Left colon (tissue), 2 donors: Measurements from ENCODE around the gene PRRT1. TPM values are rescaled to one million over a fixed set of nuclear protein-coding genes. Genes with fewer than 3 reads are reported as not detected.
"Not testable (repeated sequence)": the region's sequence is repeated elsewhere in the genome, so short reads cannot be mapped to it uniquely, and the experiment has no call there.

Experiments
- ATAC-seq: fragments of 200-7000 bp; cut with Tn5 transposase; one replicate; pipeline ENCODE4 v1.9.1; 2020; ENCODE audit warnings: mild to moderate bottlenecking, moderate library complexity
- DNase-seq, 2 donors: peaks; one replicate each; pipeline ENCODE4 v3.0.0-alpha.2; 2020
- intact Hi-C, 2 donors: fragments of 100-400 bp; cut with DNase I in 1 of 2; cut with micrococcal nuclease in 1 of 2; formaldehyde crosslinking; loops; one replicate each; pipeline versions ENCODE4 v1.11.2 to v1.14.0; 2022; cut with DNase I, micrococcal nuclease
- total RNA-seq, 2 donors: library from RNA; stranded (reverse); fragmentation: NEBNext Ultra II Directional; extraction: Animal tissue kit (Norgen Biotek cat#: 25700); gene quantifications; one replicate each; pipeline ENCODE4 v1.2.1, GENCODE V29; 2021
- donor health status: DM: no; HTN: no; CAD: no.
- donor health status: DM: yes; HTN: yes; CAD: no.

PRRT1 gene
- total RNA-seq, 2 donors from 2014 or later: 1.0 to 2.0 TPM

DNA sequence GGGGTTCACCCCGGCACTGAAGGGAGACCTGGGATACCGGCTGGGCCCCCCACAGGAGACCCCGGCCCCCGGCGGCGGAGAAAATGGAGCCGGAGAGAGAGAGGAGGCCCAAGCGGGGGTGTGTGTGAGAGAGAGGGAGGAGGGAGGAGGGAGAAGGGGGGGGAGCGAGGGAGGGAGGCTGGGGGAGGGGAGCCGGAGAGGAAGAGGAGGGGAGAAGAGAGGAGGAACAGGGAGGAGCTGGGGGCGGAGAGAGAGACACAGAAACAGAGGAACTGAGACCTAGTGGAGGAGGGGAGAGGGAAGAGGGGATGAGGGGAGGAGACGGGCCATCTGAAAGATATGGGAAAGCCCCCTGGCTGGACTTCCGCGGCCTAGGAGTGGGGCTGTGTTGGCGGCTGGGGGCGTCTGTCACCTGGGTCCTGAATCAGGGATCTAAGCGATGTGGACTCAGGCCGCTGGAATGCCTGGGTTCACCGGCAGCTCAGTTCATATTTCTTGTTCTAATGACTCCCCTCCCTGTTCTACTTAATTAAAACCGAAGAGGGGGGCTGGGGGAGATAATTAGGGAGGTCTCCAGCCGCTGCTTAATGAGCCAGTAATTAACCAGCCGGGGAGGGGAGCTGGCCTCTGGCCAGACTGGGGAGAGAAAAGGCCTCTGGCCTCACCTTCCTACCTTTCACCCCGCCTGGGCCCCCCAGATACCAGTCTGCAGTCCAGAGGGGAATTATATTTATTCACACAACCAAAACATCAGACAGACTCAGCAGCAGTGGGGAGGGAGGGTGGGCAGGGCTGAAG, 38.5 kb upstream of the PRRT1 start, which contains the start of gene PBX2:
Gene PBX2 (minus strand): TSS at position 149 of the 798 bp plus-strand sequence. CDS start 287 bp downstream, outside the sequence.
- peak; percentile 79 for ATAC-seq
- intact Hi-C loops: loop anchor here in 1 of 2 donors (10.0 kb wide), 1 partner anchor 75 kb away; no protein-coding TSS in a partner anchor

DNA sequence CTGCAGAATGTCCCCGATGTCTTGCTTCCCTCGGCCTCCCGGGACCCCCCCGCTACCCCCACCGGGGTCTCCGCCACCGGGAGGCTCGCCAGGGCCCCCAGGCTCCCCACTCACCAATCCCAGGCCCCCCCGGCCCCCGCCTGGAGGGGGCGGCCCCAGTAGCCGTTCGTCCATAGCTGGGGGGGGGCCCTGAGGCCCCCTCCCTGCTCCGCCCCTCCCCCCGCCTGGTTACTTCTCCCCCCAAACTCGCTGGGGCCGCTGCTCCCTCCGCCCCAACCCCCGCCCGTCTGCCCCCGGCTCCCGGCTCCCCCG, 38.0 kb upstream of the PRRT1 start:
- ATAC-seq: peak; percentile 3
- DNase-seq: peak in 1 of 2 donors; percentile 65

More for the DNA sequence above, 38.5 kb upstream of the PRRT1 start, which contains the start of gene PBX2:
- peak; percentile 94 to 97 for DNase-seq

DNA sequence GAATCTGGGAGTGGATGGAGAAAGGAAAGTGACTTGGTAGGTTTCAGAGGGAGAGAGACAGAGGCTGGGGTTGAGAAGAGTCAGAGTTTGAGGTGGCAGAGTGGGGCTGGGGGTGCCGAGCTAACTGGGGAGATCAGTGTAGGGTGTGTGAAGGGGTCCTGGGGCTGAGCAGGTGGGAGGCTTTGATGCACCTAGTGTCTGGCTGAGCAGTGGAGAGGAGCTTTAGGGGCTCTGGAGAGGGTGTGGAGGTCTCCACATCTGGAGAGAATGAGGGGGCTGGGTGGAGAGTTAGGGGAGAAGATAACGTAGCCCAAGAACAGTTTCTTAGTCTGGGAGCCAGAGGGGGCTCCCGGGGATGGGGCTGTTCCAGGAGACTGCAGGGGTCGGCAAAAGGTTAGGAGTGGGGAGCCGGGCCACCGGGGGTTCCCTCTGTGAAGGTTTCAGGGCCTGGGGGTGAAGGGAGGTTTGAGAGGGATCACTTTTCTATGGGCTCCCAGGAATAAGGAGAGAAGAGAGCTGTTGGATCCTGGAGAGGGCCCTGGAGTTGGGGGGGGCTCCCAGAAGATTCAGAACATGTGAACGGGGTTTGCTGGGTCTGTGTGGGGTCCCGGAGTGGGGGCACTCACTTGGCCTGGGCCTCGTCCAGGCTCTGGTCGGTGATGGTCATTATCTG, 37.5 kb upstream of the PRRT1 start:
- ATAC-seq (peak; percentile 1), DNase-seq (no peak)
- intact Hi-C loops: no loop called here

More for the DNA sequence above, 38.0 kb upstream of the PRRT1 start:
- intact Hi-C loops: loop anchor here in 1 of 2 donors (10.0 kb wide), 1 partner anchor 75 kb away; no protein-coding TSS in a partner anchor

DNA sequence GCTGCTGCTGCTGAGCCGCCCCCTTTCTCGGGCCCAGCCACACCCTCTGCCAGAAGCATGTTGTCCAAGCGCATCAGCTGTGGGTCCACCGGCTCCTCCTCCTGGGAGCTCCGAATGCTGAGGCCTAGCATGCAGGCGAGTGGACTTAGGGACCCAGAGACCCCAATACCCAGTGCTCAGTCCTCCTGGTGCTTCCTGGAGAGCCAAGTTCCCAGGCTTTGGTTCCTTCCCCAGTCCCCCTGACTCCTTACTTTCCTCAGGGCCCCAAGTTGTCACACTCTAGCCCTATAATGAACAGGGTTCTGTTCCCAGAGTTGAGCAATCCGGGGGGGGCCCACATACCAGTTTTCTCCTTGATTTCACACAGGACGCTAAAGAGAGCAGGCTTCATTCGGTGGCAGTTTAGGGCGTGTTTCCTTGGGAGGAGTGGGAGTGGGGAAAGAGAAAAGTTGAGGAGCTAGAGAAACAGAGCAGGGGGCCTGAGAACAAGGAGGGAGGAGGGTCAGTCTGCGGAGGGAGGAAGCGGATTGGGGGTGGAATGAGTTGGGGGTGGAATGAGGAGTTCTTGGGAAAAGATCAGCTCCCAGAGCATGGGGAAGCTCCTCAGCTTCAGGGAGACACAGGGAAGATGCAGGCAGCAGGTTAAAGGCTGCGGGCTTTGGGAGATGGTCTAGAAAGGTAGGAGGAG, 36.8 kb upstream of the PRRT1 start:
- ATAC-seq (no peak), DNase-seq (no peak)
- intact Hi-C loops: no loop called here

DNA sequence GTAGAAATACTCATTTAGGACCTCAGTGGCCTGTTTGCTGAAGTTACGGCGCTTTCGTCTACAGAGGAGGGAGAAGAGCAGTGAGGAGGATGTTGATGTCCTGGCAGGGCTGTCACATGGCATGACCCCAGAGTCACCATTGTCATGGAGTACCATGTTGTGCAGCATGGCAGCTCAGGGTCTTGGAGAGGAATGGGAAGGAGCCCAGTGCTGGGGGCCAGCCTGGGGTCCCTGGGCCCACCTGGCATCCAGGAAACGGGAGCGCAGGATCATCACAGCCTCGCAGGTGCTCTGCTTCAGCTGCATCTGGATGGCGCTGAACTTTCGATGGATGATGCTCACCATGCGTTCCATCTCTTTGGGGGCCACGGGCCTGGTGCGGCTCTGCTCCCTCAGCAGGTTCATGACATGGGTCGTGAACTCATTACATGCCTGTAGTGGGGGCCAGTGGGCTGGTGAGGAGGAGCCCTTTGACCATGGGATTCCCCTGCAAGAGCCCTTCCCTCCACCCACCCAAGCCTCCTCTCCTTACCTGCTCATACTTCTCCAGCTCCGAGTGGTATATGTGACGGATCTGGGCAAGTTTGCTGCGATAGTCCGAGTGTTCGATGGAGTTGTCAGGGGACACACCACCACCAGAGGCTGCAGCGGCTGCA, 36.1 kb upstream of the PRRT1 start:
- ATAC-seq, intact Hi-C loops, DNase-seq: not testable (repeated sequence)

DNA sequence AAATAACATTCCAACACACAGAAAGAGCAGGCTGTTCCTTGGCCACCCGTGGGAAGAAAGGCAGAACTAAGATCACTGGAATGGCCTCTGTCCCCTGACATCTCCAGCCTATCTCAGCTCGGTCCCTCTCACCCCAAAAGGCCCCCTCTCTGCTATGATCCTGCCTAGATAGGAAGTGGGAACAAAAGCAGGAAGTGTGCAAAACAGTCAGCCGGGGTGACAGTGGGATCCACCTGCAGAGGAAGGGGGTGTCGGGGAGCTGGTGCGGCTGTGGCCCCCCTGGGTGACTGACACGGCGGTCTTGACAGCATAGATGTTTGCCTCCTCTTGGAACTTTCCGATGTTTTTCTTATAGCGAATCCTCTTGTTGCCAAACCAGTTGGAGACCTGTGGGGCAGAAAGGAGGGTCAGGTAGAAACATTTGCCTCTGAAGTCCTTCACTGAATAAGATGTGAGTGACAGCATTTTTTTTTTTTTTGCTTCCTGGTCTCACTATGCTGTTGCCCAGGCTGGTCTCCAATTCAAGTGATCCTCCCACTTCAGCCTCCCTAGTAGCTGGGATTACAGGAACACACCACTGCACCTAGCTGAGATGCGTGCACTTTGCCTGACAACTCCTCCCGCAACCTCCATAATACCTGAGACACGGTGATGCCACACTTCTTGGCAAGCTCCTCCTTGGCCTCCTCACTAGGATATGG, 35.4 kb upstream of the PRRT1 start:
- intact Hi-C loops: no loop called here
- no peak for DNase-seq
- ATAC-seq: no peak

DNA sequence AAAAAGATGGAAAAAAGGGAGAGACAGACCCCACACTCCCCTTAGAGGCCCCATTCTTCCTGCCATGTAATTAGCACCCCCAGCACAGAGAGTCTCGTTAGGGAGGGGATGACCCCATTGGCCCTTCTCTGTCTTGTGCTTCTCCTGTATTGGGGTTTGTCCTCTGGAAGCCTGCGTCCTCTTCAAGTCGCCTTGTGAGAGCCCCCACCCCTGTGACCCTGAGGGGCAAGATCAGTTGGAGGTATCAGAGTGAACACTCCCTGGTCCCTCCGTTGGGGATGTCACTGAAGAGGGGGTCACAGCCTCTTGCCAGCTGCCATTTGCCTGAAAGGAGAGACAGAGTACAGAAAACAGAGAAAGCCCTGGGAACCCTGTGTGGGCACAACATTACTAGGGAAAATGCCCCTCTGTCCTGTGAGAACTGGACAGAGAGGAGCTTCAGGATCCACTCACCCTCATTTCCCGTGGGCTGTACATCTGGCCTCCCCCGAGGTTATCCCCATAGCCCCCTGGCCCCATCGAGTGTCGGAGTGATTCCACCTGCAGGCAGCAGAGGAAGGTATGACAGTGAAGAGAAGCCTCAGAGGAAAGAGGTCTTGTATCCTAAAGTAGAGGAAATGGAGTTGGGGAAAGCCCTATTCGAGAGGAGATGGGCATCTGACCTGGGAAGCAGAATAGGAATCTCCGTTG, 34.6 kb upstream of the PRRT1 start:
- intact Hi-C loops, DNase-seq: not testable (repeated sequence)

DNA sequence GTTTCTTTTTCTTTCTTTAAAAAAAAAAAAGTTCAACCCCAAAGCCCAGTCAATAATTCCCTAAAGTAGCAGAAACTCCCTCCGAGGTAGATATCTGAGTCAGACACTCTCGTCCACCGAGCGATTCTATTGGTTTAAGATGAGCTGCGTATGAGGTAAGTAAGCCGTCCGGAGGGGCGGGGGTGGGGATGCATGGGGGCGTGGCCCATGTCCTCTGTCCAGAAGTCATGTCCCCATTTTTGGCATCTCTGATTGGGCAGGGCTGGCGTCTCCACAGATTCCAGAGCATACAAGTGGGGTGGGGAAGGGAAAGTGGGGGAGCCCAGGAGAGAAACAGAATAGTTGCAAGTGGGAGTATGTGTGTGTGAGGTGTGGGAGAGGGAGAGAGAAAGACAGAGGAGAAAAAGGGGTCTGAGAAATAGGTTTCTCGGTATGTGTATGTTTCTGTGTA, 34.0 kb upstream of the PRRT1 start:
- intact Hi-C loops: not testable (repeated sequence)
- ATAC-seq (peak; percentile 32), DNase-seq (peak; percentile 78 to 83)

More for the DNA sequence above, 34.6 kb upstream of the PRRT1 start:
- ATAC-seq: not testable (repeated sequence)

DNA sequence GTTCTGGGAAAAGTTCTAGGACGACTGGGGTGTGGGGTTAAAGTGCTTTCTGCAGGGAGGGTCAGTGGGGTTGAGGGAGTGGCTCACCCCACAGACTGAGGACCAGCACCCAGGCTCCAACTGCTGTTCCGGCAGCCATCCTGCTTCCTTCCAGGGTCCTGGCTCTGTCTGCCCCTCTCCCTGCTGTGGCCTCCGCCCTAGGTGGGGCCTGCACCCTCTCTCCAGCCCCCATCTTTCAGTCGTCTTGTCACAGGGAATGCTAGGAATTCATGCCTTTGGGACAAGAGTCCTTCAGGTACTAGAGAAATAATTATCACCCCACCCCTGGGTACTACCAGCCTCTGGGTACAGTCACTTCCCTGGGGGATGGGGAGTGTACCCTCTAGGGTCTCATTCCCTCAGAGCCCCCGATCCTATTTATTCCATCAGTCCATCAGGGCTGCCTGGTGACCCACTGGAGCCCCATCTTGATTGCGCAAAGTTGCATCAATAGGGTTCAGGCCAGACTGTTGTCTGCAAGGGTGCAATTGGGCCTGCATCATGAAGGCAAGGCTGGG, 32.4 kb upstream of the PRRT1 start, which contains the start of gene AGER:
Gene AGER (minus strand): TSS at position 170 of the 557 bp plus-strand sequence. CDS start 31 bp downstream, at position 139.
- ATAC-seq (no peak), DNase-seq (no peak)
- intact Hi-C loops: no loop called here

DNA sequence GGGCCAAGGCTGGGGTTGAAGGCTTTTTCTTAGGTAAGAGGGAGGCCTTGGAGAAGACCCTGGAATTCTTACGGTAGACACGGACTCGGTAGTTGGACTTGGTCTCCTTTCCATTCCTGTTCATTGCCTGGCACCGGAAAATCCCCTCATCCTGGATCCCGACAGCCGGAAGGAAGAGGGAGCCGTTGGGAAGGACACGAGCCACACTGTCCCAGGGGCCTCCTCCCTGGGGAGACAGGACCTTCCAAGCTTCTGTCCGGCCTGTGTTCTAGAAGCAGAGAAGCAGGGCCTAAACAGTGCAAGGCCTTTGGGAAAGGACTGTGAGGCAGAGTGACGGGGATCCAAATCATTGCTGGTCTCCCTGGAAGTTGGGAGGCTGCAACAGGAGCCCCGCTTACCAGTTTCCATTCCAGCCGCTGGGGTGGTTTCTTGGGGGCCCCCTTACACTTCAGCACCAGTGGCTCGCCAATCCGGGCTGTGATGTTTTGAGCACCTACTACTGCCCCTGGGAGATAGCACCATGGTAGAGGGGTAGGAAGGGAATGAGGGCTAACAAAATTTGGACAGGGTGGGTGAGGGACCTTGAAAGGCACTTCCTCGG, 31.8 kb upstream of the PRRT1 start:
- ATAC-seq (no peak), DNase-seq (no peak)
- intact Hi-C loops: no loop called here

DNA sequence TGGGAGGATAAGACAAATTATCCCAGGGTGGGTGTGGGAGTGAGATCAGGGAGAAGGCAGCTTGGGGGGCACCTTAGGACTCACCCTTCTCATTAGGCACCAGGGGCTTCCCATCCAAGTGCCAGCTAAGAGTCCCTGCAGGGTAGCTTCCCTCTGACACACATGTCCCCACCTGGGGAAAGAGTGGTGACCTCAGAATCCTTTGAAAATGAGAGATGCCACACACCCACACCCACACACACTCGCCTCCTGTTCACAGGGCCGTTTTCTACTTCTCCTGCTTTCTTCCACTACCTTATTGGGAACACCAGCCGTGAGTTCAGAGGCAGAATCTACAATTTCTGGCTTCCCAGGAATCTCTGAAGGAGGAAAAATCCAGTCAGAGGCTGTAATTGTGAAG, 31.3 kb upstream of the PRRT1 start:
- no peak for ATAC-seq
- no peak for DNase-seq
- intact Hi-C loops: no loop called here

DNA sequence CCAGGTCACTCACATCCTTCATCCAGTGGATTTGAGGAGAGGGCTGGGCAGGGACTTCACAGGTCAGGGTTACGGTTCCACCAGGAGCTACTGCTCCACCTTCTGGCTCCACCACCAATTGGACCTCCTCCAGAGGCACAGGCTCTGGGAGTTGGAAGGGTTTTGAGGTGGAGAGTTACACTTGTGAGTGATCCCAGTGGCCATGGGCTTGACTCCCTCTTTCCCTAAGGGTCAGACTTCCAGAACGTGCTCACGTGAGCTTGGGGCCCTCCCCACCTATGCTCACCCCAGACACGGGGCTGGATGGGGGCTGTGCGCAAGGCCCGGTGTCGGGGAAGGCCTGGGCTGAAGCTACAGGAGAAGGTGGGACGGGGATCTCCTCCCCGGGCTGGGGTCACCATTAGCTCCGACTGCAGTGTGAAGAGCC, 30.8 kb upstream of the PRRT1 start:
- intact Hi-C loops: no loop called here
- no peak for ATAC-seq
- no peak for DNase-seq

DNA sequence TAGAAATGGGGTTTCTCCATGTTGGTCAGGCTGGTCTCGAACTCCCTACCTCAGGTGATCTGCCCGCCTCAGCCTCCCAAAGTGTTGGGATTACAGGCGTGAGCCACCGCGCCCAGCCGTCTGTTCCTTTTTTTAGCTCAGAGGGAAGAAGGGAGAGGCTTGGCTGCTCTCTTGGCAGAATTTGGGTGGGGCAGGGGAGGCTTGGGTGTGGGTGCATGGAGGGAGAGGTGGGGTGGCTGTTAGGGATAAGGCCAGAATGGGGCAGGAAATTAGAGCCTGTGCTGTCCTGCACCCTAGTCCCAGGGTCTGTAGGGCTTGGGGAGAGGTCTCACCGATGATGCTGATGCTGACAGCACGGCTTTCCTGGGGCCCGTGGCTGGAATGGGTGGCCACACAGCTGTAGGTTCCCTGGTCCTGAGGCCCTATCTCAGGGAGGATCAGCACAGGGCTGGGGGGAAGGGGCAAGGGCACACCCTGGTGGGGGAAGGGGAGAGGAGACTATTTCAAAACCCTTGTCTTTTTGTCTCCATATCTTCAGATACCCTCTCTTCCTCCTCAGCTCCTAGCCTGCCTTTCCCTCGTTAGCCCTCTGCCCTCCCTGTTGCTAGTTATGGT, 30.3 kb upstream of the PRRT1 start:
- no peak for DNase-seq
- ATAC-seq: no peak
- intact Hi-C loops: no loop called here

DNA sequence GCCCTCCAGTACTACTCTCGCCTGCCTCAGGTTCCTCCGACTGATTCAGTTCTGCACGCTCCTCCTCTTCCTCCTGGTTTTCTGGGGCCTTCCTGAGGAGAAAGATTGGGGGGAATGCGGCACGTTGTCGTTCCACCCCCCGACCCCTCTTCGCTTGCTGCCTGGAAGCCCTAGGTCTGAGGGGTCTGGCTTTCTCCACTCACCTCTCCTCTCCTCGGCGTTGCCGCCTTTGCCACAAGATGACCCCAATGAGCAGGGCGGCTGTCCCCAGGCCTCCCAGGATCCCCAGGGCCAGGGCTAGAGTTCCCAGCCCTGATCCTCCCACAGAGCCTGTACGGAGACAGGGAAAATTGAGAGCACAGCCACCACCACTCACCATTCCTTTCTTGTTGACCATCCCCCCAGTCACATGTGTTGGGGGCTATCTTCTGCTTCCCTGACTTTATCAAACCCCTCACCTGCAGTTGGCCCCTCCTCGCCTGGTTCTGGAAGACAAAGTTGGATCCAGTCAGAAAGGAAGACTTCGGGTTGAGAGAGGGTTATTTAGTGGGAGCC, 29.5 kb upstream of the PRRT1 start:
- ATAC-seq (no peak), DNase-seq (no peak)
- intact Hi-C loops: no loop called here

DNA sequence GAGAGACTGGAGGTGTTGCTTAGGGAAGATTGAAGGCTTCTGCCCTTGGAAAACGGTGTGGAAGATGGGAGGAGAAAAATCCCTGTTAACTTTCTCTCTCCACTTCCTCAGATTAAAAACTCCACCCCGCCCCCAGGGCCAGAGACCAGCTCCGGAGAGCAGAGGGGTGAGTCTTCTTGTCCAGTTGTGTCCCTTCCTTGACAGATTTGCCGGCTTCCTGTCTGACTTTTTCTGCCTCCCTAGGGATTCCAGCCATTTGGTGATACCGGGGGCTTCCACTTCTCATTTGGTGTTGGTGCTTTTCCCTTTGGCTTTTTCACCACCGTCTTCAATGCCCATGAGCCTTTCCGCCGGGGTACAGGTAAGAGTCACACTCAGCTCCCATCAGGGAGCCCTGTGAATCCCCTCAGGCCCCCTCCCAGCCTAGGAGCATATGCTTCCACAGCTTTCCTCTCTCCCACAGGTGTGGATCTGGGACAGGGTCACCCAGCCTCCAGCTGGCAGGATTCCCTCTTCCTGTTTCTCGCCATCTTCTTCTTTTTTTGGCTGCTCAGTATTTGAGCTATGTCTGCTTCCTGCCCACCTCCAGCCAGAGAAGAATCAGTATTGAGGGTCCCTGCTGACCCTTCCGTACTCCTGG, 28.1 kb upstream of the PRRT1 start:
- ATAC-seq: no peak
- intact Hi-C loops: no loop called here
- DNase-seq: no peak
